Fibroblast of pulmonary artery (primary cell): ENCODE measurements around the gene PNKP.

Experiments
- DNase-seq: peaks from one replicate; pipeline ENCODE4 v3.0.0-alpha.2; 2010; ENCODE audit warnings: low read depth
- H3K4me3 ChIP-seq: replicated peaks from 2 replicates; pipeline ENCODE4 v1.5.1; 2011; ENCODE audit warnings: low read depth, mild to moderate bottlenecking, control low read depth, low read length, moderate library complexity
- TF ChIP-seq, protein P1 (sequence below): IDR thresholded peaks from 2 replicates; pipeline ENCODE4 v1.5.1; 2011; ENCODE audit warnings: mild to moderate bottlenecking, control low read depth, low read length, inconsistent platforms; ENCODE audit errors: missing control alignments

PNKP gene

DNA sequence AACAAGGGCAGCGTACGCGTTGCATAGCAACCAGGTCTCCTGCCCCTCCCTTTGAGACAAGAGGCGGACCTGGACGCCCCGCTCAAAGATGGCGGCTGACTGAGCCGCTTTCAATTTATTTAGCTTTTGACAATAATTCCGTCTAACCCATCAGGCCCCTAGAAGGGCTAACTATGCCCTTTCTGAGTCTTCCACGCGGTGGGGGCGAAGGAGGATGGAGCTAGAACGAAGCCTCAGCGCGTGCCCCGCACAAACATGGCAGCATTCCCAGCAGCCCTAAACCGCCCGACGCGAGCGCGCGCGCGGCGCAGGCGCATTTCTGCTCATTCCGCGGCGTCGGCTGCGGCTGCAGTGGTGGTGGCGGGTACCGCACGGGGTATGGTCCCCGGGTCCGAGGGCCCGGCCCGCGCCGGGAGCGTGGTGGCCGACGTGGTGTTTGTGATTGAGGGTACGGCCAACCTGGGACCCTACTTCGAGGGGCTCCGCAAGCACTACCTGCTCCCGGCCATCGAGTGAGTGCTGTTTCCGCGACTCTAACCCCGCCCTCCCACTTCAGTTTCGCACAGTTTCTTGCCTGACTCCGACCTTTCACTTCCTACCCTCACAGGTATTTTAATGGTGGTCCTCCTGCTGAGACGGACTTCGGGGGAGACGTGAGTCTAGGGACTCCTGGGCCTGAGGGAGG lies 49.3 kb downstream of the PNKP start, which contains the start of gene MED25:
Gene MED25 (plus strand): TSS at position 326 of the 685 bp plus-strand sequence. CDS start 53 bp downstream, at position 379.
- DNase-seq: peak; percentile 87
- H3K4me3 ChIP-seq: peak within 1 kb of the TSS; percentile 99
- TF ChIP-seq, protein P1, sequence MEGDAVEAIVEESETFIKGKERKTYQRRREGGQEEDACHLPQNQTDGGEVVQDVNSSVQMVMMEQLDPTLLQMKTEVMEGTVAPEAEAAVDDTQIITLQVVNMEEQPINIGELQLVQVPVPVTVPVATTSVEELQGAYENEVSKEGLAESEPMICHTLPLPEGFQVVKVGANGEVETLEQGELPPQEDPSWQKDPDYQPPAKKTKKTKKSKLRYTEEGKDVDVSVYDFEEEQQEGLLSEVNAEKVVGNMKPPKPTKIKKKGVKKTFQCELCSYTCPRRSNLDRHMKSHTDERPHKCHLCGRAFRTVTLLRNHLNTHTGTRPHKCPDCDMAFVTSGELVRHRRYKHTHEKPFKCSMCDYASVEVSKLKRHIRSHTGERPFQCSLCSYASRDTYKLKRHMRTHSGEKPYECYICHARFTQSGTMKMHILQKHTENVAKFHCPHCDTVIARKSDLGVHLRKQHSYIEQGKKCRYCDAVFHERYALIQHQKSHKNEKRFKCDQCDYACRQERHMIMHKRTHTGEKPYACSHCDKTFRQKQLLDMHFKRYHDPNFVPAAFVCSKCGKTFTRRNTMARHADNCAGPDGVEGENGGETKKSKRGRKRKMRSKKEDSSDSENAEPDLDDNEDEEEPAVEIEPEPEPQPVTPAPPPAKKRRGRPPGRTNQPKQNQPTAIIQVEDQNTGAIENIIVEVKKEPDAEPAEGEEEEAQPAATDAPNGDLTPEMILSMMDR: no peak

DNA sequence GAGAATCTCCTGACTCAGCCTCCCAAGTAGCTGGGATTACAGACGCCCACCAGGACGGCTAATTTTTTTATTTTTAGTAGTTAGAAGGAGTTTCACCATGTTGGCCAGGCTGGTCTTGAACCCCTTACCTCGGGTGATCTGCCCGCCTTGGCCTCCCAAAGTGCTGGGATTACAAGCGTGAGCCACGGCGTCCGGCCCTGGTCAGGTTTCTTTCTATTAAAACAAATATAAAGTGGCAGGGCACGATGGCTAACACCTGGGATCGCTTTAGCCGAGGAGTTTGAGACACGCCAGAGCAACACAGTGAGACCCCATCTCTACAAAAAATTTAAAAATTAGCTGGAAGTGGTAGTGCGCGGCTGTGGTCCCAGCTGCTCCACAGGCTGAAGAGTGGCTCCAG lies 50.8 kb downstream of the PNKP start:
- TF ChIP-seq, protein P1: no peak
- DNase-seq: no peak
- H3K4me3 ChIP-seq: no peak overlapping the region

DNA sequence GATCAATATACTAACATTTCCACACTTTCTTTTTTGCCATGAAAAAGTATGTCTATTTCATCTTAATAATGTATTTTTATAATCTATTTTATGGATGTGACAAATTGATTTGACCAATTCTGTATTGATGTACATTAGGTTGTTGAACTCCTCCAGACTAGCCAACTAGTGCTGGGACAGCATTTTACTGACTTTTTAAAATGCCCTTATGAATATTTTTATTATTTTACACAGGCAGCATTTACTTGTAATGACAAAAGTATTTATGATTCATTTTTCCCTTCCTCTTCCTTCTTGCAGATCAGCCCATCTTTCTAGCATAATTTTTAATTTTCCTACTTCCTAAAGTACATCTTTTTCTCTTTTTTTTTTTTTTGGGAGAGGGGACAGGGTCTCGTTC lies 53.4 kb downstream of the PNKP start:
- DNase-seq: no peak
- H3K4me3 ChIP-seq: peak overlapping the region; percentile 77
- TF ChIP-seq, protein P1: no peak

DNA sequence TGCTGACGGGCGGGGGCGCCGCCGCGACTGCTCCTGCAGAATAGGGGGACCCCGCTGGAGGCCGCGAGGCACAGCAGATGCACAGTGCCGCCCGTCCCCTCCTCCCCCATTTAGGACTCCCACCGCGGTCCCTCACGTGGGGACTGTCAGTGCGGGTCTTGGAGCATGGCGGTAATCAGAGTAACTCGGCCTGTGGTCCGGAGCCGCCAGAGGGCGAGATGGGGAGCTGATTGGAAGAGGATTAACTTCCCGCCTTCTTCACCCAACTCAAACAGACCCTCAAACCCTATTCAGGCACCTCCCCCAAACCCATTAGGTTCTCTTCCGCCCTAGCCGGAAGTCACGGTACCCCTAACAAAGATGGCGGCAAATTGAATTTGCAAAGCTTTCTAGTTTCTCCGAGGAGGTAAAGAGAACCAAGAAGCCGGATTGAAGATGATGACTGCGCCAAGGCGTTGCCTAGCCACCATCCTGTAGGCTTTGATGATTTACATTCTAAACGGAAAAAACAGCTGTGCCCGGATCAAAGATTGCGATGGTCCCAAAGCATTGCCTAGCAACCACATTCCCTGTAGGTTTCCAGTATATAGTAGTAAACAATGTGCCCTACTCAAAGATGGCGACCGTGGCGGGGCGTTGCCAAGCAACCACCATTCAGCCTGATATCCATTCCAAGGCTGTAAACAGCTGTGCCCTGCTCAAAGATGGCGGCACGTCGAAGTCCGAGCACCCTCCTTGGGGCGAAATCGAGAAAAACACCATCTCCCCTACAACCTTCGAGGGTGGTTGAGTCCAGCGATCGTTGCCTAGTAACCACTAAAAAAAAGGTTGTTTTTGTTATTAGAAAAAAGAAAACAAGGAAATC lies 54.1 kb downstream of the PNKP start, which contains the start of gene FUZ:
Gene FUZ (minus strand): TSS at position 296 of the 865 bp plus-strand sequence. CDS start 186 bp downstream, at position 110.
- TF ChIP-seq, protein P1: peak; percentile 25
- peak; percentile 100 for DNase-seq
- H3K4me3 ChIP-seq: peak within 1 kb of the TSS; percentile 77

DNA sequence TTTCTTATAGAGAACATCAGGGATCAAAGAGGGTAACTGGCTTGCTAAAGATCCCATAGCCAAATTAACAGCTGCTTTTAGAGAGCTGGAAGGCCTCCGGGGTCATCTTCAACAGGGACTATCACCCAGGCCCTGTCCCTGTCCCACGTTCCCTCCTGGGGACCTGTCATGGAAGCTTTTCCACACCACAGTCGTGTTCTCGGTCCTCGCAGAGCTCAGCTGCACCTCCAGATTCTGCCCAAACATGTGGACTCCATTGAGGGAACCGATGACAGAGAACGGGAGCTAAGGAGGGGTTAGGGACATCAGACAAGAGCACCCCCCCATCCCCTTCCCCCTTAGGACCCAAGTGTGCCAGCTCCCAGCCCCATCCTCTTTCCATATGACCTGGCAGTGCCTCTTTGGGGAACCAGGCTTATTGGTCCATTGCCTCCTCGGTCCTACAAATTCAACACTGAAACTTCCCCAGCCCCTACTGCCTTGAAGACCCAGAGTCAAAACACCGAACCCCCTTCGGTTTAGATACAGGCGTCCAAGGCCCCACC lies 54.9 kb downstream of the PNKP start:
- TF ChIP-seq, protein P1: no peak
- no peak for DNase-seq
- peak overlapping the region; percentile 77 for H3K4me3 ChIP-seq

DNA sequence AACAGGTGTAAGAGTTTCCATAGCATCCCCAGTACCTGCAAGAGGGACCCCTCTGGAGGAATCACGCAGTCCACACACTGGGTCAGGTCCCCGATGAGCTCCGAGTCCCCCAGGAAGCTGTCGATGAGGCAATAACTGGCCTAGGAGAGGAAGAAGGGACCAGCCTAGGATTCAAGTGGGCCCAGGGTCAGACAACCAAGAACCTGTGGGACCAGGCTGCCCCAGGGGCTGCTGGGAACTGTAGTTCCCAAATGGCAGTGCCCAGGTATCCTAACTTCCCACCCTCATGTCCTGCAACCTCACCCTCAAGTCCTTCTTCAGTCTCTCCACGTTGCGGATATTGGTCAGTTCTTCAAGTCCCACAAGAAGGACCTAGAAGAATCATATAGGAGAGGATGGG lies 56.0 kb downstream of the PNKP start:
- TF ChIP-seq, protein P1: no peak
- no peak for DNase-seq
- no peak overlapping the region for H3K4me3 ChIP-seq
